NAMALWA (cell line): Measurements from ENCODE around the gene STPG1.
A peak's percentile ranks its signal among the peaks of the same experiment; 100 is the strongest.

Source experiments
- DNase-seq: peaks from one replicate; pipeline ENCODE4 v3.0.0-alpha.2; 2015; ENCODE audit warnings: low spot score

Gene STPG1

GRCh38 chr1:24392982-24393650 lies 20.5 kb downstream of the STPG1 start:
- DNase-seq, result peak; percentile 66

- DNase-seq, result no peak
Observed at GRCh38 chr1:24392604-24392946, 21.0 kb downstream of the STPG1 start.

- peak; percentile 87 for DNase-seq
Observed at GRCh38 chr1:24391882-24392603, 21.5 kb downstream of the STPG1 start.

GRCh38 chr1:24390924-24391782 lies 22.4 kb downstream of the STPG1 start:
- DNase-seq, result peak; percentile 86

GRCh38 chr1:24389231-24389678 lies 24.3 kb downstream of the STPG1 start:
- DNase-seq, result no peak

GRCh38 chr1:24388331-24388885 lies 25.2 kb downstream of the STPG1 start:
- no peak for DNase-seq

- no peak for DNase-seq
Observed at GRCh38 chr1:24387636-24388175, 25.9 kb downstream of the STPG1 start.

GRCh38 chr1:24386931-24387330 lies 26.7 kb downstream of the STPG1 start:
- DNase-seq, result no peak

GRCh38 chr1:24386241-24386640 lies 27.3 kb downstream of the STPG1 start:
- peak; percentile 21 for DNase-seq

- peak; percentile 34 for DNase-seq
Observed at GRCh38 chr1:24385160-24385940, 28.2 kb downstream of the STPG1 start.

- no peak for DNase-seq
Observed at GRCh38 chr1:24384251-24385090, 29.1 kb downstream of the STPG1 start.

GRCh38 chr1:24383381-24383940 lies 30.1 kb downstream of the STPG1 start:
- DNase-seq, result no peak

GRCh38 chr1:24382165-24382577 lies 31.4 kb downstream of the STPG1 start:
- DNase-seq, result no peak

- no peak for DNase-seq
Observed at GRCh38 chr1:24381256-24381655, 32.3 kb downstream of the STPG1 start.

GRCh38 chr1:24380508-24380907 lies 33.1 kb downstream of the STPG1 start:
- DNase-seq, result no peak

- DNase-seq, result no peak
Observed at GRCh38 chr1:24379733-24380315, 33.8 kb downstream of the STPG1 start.

GRCh38 chr1:24374891-24375786 lies 38.4 kb downstream of the STPG1 start:
- DNase-seq, result no peak

GRCh38 chr1:24373710-24374109 lies 39.9 kb downstream of the STPG1 start:
- no peak for DNase-seq

GRCh38 chr1:24373044-24373443 lies 40.5 kb downstream of the STPG1 start:
- DNase-seq, result peak; percentile 51
